OCI-LY3 (cell line): Measurements from ENCODE around the gene AUTS2.

Source experiments
- H2AFZ ChIP-seq: fragments of 200-600, 300-600 bp; shearing (Covaris generic); 2 replicates; pipeline ENCODE4 v1.6.0; 2014; ENCODE audit warnings: antibody characterized with exemption, low read depth, low read length
- H3K27ac ChIP-seq: fragments of 200-600, 300-600 bp; sonication (generic); 2 replicates; pipeline ENCODE4 v1.5.1; 2014; ENCODE audit warnings: mild to moderate bottlenecking, low read length, moderate library complexity, mixed read lengths
- H3K27me3 ChIP-seq: fragments of 200-600, 300-600 bp; sonication (generic); 2 replicates; pipeline ENCODE4 v1.6.1; 2014; ENCODE audit warnings: low read depth, low read length, mixed read lengths
- H3K36me3 ChIP-seq: fragments of 200-600, 300-600 bp; sonication (generic); replicated peaks from 2 replicates; pipeline ENCODE3; 2014; ENCODE audit warnings: low read depth, low read length, mixed read lengths
- H3K4me1 ChIP-seq: fragments of 300-600, 200-600 bp; sonication (generic); 2 replicates; pipeline ENCODE4 v1.6.1; 2014; ENCODE audit warnings: low read length, mixed read lengths
- H3K4me2 ChIP-seq: fragments of 200-600, 300-600 bp; sonication (generic); 2 replicates; pipeline ENCODE4 v1.6.1; 2014; ENCODE audit warnings: low read length, mixed read lengths
- H3K4me3 ChIP-seq: fragments of 300-600, 200-600 bp; sonication (generic); 2 replicates; pipeline ENCODE4 v1.5.1; 2014; ENCODE audit warnings: antibody characterized with exemption, mild to moderate bottlenecking, low read length, moderate library complexity
- H3K79me2 ChIP-seq: fragments of 300-600, 200-600 bp; shearing (Covaris generic); 2 replicates; pipeline ENCODE4 v1.6.1; 2014; ENCODE audit warnings: mild to moderate bottlenecking, low read length, mixed read lengths
- H3K9ac ChIP-seq: fragments of 300-600, 200-600 bp; shearing (Covaris generic); 2 replicates; pipeline ENCODE4 v1.6.0; 2014; ENCODE audit warnings: mild to moderate bottlenecking, low read length, moderate library complexity
- H3K9me3 ChIP-seq: fragments of 200-600, 300-600 bp; shearing (Covaris generic); 2 replicates; pipeline ENCODE4 v1.6.1; 2014; ENCODE audit warnings: low read length, mixed read lengths; ENCODE audit not compliant: insufficient read depth
- H4K20me1 ChIP-seq: fragments of 200-600, 300-600 bp; sonication (generic); 2 replicates; pipeline ENCODE4 v1.6.1; 2016; ENCODE audit warnings: low read length, mixed read lengths; ENCODE audit not compliant: insufficient read depth
- EZH2phosphoT487 ChIP-seq: fragments of 200-600 bp; shearing (Covaris generic); IDR thresholded peaks from 2 replicates; pipeline ENCODE4 v1.6.1; 2018; ENCODE audit warnings: antibody characterized with exemption, mixed run types, low read depth
- TF ChIP-seq, protein P1 (sequence below): fragments of 200-600, 300-600 bp; sonication (generic); IDR thresholded peaks from 2 replicates; pipeline ENCODE4 v1.5.1; 2014; ENCODE audit warnings: antibody characterized with exemption, low read length, low read depth

The AUTS2 gene

GRCh38 chr7:70400829-70401380 is 802.6 kb downstream of the AUTS2 start:
- Histone ChIP-seq H3K9ac (no peak overlapping the region), H2AFZ (no peak overlapping the region), H4K20me1 (no peaks in the 10 kb centered on the region), H3K4me1 (no peaks in the 10 kb centered on the region), H3K36me3 (no peaks in the 10 kb centered on the region), H3K9me3 (no peaks in the 10 kb centered on the region), H3K27ac (no peak overlapping the region), H3K4me2 (no peak overlapping the region), H3K79me2 (no peaks in the 10 kb centered on the region), H3K27me3 (no peaks in the 10 kb centered on the region), H3K4me3 (no peak overlapping the region)
- TF ChIP-seq, protein P1, sequence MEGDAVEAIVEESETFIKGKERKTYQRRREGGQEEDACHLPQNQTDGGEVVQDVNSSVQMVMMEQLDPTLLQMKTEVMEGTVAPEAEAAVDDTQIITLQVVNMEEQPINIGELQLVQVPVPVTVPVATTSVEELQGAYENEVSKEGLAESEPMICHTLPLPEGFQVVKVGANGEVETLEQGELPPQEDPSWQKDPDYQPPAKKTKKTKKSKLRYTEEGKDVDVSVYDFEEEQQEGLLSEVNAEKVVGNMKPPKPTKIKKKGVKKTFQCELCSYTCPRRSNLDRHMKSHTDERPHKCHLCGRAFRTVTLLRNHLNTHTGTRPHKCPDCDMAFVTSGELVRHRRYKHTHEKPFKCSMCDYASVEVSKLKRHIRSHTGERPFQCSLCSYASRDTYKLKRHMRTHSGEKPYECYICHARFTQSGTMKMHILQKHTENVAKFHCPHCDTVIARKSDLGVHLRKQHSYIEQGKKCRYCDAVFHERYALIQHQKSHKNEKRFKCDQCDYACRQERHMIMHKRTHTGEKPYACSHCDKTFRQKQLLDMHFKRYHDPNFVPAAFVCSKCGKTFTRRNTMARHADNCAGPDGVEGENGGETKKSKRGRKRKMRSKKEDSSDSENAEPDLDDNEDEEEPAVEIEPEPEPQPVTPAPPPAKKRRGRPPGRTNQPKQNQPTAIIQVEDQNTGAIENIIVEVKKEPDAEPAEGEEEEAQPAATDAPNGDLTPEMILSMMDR: no peak
- TF ChIP-seq EZH2phosphoT487: no peak

DNA sequence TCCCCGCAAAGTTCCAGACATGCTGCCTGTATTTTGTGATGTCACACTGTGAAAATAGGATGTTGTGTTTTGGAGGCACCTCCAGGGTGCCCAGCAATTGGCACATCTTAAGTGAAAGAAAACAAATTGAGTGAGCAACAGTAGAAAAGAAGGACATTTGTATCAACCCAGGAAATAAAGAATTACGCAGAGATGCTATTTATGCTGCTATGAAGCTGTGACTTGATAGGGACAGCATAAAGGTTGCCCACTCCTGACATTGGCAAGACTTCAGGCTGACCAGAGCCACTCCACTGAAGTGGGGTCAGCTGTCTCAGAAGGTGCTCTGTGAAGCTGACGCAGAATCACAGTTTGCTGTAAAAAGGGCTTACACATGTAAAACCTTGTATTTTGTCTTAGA is 803.8 kb downstream of the AUTS2 start:
- TF ChIP-seq EZH2phosphoT487: no peak
- TF ChIP-seq, protein P1: no peak
- Histone ChIP-seq H3K9ac (no peak overlapping the region), H3K4me3 (no peak overlapping the region), H3K27me3 (no peaks in the 10 kb centered on the region), H2AFZ (no peak overlapping the region), H3K36me3 (no peaks in the 10 kb centered on the region), H3K4me1 (no peaks in the 10 kb centered on the region), H3K79me2 (no peaks in the 10 kb centered on the region), H3K4me2 (no peak overlapping the region), H3K27ac (no peak overlapping the region), H3K9me3 (no peaks in the 10 kb centered on the region), H4K20me1 (no peaks in the 10 kb centered on the region)

- no peaks in the 10 kb centered on the region for H3K9me3 ChIP-seq
- no peaks in the 10 kb centered on the region for H4K20me1 ChIP-seq
- TF ChIP-seq, protein P1: no peak
- TF ChIP-seq EZH2phosphoT487: no peak
- H3K27me3 ChIP-seq: no peaks in the 10 kb centered on the region
- H3K9ac ChIP-seq: no peak overlapping the region
- no peaks in the 10 kb centered on the region for H3K36me3 ChIP-seq
- H2AFZ ChIP-seq: no peak overlapping the region
- no peaks in the 10 kb centered on the region for H3K79me2 ChIP-seq
- no peak overlapping the region for H3K4me3 ChIP-seq
- no peaks in the 10 kb centered on the region for H3K4me1 ChIP-seq
- no peak overlapping the region for H3K27ac ChIP-seq
- no peak overlapping the region for H3K4me2 ChIP-seq
These were observed 807.0 kb downstream of the AUTS2 start for GRCh38 chr7:70405241-70405640.

DNA sequence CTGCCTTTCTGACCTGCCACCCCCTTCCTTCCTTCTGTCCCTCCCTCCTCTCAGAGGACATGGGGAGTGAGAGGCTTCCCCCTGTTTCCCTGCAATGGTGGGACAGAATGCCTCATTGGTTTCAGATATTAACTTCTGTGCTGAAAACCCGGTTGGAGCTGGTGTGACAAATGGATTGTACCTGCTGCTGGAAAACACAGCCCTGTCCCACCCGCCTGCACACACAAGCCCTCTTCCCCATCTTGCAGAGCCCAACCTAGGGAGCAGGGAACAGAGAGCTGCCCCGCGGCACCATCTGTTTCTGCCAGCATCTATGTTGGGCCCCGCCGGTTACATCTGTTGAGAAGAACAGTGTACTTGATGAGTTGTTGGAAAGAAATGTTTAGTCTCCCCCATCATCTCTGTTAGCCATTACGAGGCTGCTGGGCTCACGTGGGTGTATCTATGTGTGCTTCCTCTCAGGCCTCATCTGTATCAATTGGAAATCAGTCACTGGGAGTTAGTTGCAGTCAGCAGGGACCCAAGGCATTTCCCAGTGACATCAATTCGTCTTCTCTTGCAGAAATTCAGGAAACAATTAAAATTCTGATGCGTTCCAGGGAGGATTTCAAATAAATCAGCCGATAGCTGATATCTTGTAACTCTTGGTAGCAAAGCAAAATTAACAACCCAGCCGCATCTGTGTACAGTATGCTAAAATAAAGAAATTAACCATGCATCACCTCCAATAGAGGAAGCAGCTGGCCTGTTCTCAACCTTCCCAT is 808.1 kb downstream of the AUTS2 start:
- Histone ChIP-seq H3K4me2 (no peak overlapping the region), H3K27ac (no peak overlapping the region)
- TF ChIP-seq EZH2phosphoT487: no peak
- TF ChIP-seq, protein P1: no peak

More for the DNA sequence above, 808.1 kb downstream of the AUTS2 start:
- Histone ChIP-seq H4K20me1 (no peaks in the 10 kb centered on the region), H3K9me3 (no peaks in the 10 kb centered on the region), H3K4me1 (no peaks in the 10 kb centered on the region), H3K4me3 (no peak overlapping the region), H3K79me2 (no peaks in the 10 kb centered on the region), H3K9ac (no peak overlapping the region), H3K36me3 (no peaks in the 10 kb centered on the region), H3K27me3 (no peaks in the 10 kb centered on the region), H2AFZ (no peak overlapping the region)
